ENCODE results near the gene KAT2B. TPM values are rescaled to one million over a fixed set of nuclear protein-coding genes. Genes with fewer than 3 reads are reported as not detected.

The KAT2B gene
- 4.4 to 7.6 TPM (median 6.1 TPM) in 5 replicates for total RNA-seq (2022; extraction: Qiagen RNA extraction)

DNA sequence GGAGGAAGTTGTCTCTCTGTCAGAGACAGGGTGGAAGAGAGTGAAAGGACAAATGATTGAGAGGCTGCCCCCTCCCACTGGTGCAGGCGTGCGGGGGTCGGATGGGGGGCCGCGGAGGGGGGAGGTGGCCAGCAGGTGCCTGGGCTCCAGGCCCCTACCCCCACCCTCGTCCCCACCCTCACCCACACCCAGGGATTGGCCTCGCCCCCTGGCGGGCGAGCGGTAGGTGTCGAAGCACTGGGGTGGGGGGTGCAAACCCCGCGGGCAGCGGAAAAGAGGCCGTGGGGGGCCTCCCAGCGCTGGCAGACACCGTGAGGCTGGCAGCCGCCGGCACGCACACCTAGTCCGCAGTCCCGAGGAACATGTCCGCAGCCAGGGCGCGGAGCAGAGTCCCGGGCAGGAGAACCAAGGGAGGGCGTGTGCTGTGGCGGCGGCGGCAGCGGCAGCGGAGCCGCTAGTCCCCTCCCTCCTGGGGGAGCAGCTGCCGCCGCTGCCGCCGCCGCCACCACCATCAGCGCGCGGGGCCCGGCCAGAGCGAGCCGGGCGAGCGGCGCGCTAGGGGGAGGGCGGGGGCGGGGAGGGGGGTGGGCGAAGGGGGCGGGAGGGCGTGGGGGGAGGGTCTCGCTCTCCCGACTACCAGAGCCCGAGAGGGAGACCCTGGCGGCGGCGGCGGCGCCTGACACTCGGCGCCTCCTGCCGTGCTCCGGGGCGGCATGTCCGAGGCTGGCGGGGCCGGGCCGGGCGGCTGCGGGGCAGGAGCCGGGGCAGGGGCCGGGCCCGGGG is at the start of gene KAT2B:
Gene KAT2B (plus strand): TSS at position 682 of the 783 bp plus-strand sequence. CDS start 32 bp downstream, at position 714.

DNA sequence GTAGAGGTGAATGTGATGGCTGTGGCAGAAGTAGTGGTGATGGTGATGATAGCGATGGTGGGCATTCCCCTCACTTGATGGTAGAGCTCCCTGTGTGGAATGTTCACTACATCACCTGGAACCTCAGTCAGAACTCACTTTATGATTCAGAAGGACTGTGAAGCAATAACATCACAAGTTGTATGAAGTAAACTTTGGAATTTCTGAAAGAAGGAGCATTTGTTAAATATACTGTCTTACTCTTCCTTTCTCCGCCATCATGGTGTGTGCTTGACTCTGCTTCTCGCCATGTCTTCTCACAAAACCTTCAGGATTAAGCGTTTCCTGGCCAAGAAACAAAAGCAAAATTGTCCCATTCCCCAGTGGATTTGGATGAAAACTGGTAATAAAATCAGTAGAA is 28.1 kb upstream of the KAT2B start, which contains the start of gene PP2D1:
Gene PP2D1 (minus strand): TSS at position 101 of the 400 bp plus-strand sequence. CDS start 192 bp downstream, outside the sequence.

GRCh38 chr3:20185679-20186599 is 145.7 kb downstream of the KAT2B start, which contains the start of gene SGO1:
SGO1 (minus strand) TSS chr3:20186206; CDS start chr3:20184027, 2,179 bp downstream.

Other genes with a start within 250 kb of the KAT2B start
- 0.60 to 1.3 TPM (median 0.82 TPM) in 5 replicates for gene EFHB, start 106.2 kb upstream of the KAT2B start, total RNA-seq (2022; extraction: Qiagen RNA extraction)
- 36.1 to 64.3 TPM (median 48.8 TPM) in 5 replicates for gene RAB5A, start 93.3 kb upstream of the KAT2B start, total RNA-seq (2022; extraction: Qiagen RNA extraction)
- not detected in 5 replicates for gene PP2D1, start 28.2 kb upstream of the KAT2B start, total RNA-seq (2022; extraction: Qiagen RNA extraction)
- gene SGO1, start 145.8 kb downstream of the KAT2B start, total RNA-seq (2022; extraction: Qiagen RNA extraction), result 13.2 to 19.3 TPM (median 15.4 TPM) in 5 replicates